ENCODE data around the gene CSF2.

The CSF2 gene

GRCh38 chr5:132054697-132055440 lies 18.7 kb upstream of the CSF2 start:
- DNase-seq (ENCODE audit: low read depth in 2 of 3, low spot score in 2 of 3) = no peak

- no peak for DNase-seq (ENCODE audit: low read depth in 2 of 3, low spot score in 2 of 3)
Observed at GRCh38 chr5:132055441-132055807, 18.2 kb upstream of the CSF2 start.

GRCh38 chr5:132055808-132056609 lies 17.6 kb upstream of the CSF2 start:
- no peak for DNase-seq (ENCODE audit: low read depth in 2 of 3, low spot score in 2 of 3)

GRCh38 chr5:132056610-132057497 lies 16.7 kb upstream of the CSF2 start:
- DNase-seq (ENCODE audit: low read depth in 2 of 3, low spot score in 2 of 3) = no peak

GRCh38 chr5:132057498-132058255 lies 15.9 kb upstream of the CSF2 start:
- DNase-seq (ENCODE audit: low read depth in 2 of 3, low spot score in 2 of 3) = no peak

DNA sequence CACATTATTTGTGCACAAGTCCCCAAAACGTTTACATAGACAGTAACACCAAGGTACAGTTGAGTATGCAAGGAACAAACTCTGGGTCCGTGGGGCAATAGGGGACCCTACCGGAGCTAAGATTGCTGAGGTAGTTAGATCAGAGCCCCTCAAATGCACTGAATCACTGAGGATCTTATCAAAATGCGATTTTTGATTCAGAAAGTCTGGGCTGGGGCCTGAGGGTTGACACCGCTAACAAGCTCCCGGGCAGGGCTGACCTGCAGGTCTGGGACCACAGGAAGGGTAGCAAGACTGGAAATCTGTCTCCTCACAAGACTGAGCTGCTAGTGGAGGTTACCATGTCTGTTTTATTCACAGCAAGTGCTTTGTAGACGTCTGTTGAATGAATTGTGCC lies 14.9 kb upstream of the CSF2 start:
- no peak for DNase-seq (ENCODE audit: low read depth in 2 of 3, low spot score in 2 of 3)

GRCh38 chr5:132059043-132059695 lies 14.4 kb upstream of the CSF2 start:
- DNase-seq (ENCODE audit: low read depth in 2 of 3, low spot score in 2 of 3) = no peak

DNA sequence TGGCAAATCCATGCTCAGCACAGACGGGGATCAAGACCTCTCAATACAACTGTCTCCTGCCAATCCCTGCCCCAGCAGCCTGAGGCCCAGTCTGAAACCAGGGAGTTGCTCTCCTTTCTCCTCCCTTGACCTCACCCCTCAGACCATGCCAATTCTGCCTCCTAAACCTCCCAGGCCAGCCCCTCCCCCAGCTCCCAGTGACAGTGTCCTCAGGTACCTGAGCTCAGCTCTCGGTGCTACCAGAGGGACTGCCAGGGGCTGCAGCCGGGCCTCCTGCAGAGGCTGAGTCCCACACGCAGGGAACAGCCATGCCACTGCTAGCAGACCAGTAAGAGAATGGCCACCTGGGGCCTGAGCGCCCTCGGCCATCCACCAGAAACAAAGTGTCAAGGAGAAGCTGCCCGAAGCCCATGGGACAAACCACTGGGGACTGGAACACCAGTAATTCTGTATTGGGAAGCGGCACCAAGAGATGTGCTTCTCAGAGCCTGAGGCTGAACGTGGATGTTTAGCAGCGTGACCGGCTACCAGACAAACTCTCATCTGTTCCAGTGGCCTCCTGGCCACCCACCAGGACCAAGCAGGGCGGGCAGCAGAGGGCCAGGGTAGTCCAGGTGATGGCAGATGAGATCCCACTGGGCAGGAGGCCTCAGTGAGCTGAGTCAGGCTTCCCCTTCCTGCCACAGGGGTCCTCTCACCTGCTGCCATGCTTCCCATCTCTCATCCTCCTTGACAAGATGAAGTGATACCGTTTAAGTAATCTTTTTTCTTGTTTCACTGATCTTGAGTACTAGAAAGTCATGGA lies 13.7 kb upstream of the CSF2 start:
- DNase-seq (ENCODE audit: low read depth in 2 of 3, low spot score in 2 of 3) = no peak

DNA sequence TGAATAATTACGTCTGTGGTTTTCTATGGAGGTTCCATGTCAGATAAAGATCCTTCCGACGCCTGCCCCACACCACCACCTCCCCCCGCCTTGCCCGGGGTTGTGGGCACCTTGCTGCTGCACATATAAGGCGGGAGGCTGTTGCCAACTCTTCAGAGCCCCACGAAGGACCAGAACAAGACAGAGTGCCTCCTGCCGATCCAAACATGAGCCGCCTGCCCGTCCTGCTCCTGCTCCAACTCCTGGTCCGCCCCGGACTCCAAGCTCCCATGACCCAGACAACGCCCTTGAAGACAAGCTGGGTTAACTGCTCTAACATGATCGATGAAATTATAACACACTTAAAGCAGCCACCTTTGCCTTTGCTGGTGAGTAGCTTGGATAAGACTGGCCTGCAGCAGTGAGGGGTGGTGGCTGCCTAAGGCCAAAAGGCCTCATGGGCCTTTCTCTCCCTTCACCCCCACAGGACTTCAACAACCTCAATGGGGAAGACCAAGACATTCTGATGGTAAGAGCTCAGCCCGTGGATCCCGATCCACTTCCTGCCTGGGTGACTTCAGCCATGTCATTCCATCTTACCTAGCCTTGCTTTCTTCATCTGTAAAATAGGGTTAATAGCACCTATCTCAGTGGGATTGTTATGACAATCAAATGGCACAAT lies 13.0 kb upstream of the CSF2 start, which contains the start of gene IL3:
Gene IL3 (plus strand): TSS at position 155 of the 661 bp plus-strand sequence. CDS start 52 bp downstream, at position 207.
- no peak for DNase-seq (ENCODE audit: low read depth in 2 of 3, low spot score in 2 of 3)

- peak in 2 of 3 experiments; percentile 93 to 94 for DNase-seq (ENCODE audit: low read depth in 2 of 3, low spot score in 2 of 3)
Observed at GRCh38 chr5:132063090-132063911, 10.3 kb upstream of the CSF2 start.

GRCh38 chr5:132064140-132064539 lies 9.4 kb upstream of the CSF2 start:
- DNase-seq (ENCODE audit: low read depth in 2 of 3, low spot score in 2 of 3) = no peak

DNA sequence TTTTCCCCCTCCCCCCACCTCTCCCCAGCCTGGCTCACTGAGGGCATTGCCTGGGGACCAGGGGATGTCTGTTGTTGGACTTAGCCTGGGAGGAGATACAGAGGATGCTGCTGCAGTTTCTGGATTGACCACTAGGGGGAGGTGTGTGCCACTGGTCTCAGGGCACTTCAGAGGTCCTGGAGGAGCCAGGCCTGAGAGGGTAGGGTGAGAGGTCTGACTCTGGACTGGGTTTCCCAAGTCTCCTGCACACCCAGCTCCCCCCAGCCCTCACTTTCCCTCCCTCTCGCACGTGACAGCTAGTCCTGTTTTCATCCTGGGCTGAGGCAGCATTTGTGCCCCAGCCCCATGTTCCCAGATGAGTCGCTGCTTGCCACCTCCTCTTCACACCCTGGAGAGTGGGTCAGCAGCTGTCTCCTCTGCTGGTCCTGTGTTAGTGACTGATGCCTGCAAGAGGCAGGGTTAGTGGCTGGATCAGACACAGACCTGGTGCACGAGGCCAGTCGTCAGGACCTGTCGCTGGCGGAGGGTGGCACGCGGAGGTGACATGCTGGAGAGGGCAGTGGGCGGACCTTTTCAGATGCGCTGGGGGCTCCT lies 8.8 kb upstream of the CSF2 start:
- peak in 2 of 3 experiments; percentile 89 to 91 for DNase-seq (ENCODE audit: low read depth in 2 of 3, low spot score in 2 of 3)

- no peak for DNase-seq (ENCODE audit: low read depth in 2 of 3, low spot score in 2 of 3)
Observed at GRCh38 chr5:132065351-132065937, 8.1 kb upstream of the CSF2 start.

- no peak for DNase-seq (ENCODE audit: low read depth in 2 of 3, low spot score in 2 of 3)
Observed at GRCh38 chr5:132065951-132066701, 7.5 kb upstream of the CSF2 start.

- no peak for DNase-seq (ENCODE audit: low read depth in 2 of 3, low spot score in 2 of 3)
Observed at GRCh38 chr5:132066871-132067270, 6.7 kb upstream of the CSF2 start.

DNA sequence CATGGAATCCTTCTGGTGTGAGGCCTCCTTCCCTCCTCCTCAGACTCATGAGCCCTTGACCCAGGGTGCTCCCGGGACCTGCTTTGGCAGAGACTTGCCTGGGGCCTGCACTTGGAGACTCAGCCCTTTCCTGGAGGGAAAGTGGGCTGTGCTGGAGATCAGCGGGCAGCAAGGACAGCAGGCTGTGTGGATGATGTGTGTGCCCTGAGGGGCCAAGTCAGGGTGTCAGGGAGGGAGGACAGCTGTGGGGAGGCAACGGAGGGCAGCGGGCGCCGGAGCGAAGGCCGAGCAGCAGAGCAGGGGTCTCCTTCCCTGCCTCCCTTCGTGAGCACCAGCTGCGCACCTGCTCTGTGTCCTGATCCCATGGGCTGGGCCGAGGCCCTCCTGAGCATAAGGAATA lies 6.1 kb upstream of the CSF2 start:
- DNase-seq (ENCODE audit: low read depth in 2 of 3, low spot score in 2 of 3) = no peak
